ENCODE measurements around the gene CLK3.
"Not testable (repeated sequence)": the region's sequence is repeated elsewhere in the genome, so short reads cannot be mapped to it uniquely, and the experiment has no call there.

CLK3 gene

DNA sequence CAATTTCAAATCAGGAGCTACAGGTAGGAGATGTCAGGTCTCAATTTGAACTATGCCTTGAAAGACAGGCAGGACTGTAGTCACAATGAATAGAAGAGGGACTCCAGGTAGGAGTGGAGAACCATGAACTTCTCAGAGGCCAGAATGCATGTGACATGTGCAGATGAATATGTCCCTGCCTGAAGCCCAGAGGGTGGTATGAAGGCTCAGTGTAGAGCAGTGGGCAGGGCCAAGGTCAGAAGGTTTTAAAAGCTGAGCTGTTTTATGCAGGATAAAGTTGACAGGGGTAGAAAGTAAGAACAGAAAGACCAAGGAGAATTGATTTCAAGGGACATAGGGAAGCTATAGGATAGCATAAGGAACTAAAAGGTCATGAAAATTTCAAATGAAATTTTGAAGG is 30.8 kb downstream of the CLK3 start:
- DNase-seq = no peak

DNA sequence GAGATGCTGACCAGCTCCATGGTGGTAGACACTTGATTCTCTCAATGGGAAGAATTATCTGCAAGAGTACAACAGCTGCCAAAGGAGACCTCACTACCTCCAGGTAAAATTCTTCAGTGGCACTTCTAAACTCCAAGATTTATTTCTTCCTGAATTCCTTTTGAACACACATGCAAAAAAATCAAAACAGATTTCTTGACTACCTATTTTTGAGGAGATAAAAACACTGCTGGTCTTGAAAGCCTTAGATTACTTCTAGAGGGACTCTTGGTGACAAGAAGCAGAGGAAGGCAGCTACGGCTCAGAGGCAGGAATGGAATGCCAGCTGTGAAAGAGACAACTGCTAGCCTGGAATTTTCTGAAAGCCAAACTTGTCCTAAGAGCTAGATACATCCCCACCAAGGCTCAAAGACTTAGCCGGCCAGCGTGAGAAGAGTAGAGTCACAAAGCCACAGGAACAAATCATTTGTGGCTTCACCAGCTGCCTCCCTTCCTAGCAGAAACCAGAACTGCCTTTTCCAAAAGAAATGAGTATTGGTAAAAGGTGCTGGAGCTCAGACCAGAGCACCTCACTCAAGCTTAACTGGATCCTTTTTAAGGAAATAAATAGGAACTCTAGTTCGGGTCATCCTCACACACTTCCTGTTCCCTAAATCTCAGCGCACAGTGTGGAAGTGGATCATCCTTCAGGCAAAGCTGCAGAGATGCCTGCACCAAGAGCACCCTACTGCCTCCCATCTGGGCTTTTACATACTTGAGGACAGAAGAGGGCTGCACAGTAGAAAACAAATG is 32.6 kb downstream of the CLK3 start:
- no peak for DNase-seq

DNA sequence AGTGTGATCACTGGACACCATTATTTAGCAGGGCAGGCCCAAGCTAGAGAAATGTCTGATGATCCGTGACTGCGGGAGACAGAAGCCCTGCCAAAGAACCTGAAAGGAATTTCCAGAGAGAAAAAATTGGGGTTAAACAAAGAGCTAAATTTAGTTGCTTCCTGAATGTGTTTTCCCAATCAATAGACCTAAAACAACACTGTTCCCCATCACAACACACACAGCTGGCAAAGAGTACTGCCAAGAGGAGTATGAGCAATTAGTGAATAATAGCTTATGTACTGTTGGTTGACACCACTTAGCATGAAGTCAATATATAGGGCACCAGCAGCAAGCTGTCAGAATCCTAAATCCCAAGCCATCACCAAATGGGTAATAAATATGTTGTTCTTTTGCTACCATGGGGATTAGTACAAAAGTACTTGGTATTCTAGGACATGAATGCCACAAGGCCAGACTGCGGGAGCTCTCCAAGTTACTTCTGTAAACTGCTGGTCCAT is 35.7 kb downstream of the CLK3 start:
- no peak for DNase-seq

DNA sequence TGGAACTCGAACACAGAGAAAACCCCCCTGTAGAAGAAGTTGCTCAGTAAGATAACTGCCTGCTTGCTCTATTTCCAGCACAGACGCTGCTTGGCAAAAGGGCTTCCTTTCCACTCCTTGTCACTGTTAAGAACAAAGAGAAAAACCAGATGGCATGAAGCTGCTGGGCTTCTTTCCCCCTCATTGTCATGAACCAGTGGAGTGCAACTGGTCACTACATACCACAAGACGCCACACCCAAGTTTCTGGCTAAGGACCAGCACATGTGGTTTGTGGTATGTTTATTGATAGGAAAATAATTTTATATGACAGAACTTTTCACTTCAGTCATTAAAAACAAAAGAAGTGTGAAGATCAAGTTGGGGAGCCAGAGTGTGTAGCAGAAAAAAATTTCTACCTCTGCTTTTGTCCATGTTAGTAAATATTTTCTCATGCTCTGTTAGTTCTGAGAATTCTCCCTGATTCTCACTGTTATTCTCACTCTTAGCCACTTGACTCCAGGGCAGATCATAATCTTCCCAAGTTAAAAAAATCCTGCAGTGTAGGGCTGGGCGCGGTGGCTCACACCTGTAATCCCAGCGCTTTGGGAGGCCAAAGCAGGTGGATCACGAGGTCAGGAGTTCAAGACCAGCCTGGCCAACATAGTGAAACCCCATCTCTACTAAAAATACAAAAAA is 37.9 kb downstream of the CLK3 start:
- DNase-seq = no peak

- DNase-seq = no peak
These were observed 39.8 kb downstream of the CLK3 start for GRCh38 chr15:74655424-74655823.

DNA sequence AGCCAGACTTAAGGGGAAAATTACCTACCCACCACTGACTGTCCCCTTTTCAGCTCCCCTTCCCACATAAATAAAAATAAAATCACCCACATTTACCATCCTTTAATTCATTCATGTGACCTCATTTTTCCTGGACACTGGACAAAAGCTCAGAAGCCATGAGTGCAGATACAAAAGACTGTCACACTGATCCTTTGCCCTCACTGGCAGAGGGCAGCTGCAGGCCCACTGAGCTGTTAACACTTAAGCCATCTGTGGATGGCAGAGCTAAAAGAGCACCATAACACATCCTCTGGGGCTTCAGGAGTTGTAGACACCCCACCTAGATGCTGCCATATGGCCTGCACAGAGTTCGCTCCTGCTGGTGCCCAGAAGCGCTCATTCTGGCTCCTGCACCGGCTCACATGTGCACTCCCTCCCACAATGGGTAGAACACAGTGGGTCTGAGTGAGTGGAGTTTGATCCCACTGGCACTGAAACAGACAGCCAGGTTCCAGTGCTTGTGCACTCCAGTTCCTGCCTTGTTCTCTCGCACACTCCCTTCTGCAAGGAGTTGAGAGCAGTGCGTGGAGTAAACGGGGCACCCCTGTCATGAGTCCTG is 41.4 kb downstream of the CLK3 start:
- DNase-seq = no peak

DNA sequence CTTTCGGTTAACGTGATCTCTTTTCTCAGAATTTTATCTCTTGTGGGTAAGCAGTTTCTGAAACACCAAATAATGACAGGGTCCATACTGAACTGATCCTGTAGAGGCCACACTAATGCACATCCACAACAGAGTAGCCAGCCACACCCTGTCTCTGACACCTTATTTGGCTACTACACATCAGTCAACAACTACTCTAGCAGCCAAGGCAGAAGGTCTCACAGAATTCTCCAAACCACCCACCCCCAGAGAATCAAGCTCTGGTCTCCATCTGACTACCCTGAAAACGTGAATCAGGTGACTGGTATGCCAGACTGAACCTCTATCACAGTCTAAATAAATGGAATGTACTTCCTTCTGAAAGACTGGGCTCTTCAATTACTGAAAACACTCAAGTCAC is 42.2 kb downstream of the CLK3 start:
- DNase-seq = no peak

GRCh38 chr15:74661280-74661679 is 45.6 kb downstream of the CLK3 start:
- DNase-seq = not testable (repeated sequence)

DNA sequence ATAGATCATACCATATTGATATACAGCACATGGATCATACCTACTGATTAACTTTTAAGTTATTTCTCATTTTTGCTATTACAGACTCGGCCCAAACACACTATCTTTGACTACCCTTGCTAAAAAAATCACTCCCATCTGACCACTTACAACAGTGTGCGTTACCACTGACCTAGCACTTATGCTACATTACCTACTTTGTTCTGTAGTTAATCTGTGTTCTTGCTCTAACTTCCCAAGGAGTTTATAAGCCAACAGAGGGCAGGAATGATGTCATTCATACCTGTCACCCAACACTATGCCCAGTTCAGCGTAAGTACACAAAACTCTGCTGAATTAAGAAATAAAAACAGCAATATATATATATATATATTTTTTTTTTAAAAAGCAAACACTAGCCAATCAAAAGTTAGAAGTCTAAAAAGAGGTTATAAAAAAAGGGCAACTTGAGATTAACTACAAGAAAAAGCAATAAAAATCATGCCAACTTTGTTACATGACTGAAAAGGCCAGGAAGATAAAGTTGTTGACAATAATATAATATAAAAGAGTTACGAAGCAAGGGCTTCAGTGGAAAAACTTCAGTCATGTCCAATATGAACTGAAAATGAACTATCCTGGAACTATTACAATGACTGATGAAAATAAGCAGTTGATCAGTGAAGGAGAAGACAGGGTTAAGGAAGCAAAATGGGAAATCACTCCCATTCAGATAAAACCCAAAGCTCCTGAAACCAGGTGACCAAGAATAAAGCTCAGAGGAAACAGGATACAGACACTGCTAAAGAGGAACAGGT is 46.6 kb downstream of the CLK3 start:
- no peak for DNase-seq

DNA sequence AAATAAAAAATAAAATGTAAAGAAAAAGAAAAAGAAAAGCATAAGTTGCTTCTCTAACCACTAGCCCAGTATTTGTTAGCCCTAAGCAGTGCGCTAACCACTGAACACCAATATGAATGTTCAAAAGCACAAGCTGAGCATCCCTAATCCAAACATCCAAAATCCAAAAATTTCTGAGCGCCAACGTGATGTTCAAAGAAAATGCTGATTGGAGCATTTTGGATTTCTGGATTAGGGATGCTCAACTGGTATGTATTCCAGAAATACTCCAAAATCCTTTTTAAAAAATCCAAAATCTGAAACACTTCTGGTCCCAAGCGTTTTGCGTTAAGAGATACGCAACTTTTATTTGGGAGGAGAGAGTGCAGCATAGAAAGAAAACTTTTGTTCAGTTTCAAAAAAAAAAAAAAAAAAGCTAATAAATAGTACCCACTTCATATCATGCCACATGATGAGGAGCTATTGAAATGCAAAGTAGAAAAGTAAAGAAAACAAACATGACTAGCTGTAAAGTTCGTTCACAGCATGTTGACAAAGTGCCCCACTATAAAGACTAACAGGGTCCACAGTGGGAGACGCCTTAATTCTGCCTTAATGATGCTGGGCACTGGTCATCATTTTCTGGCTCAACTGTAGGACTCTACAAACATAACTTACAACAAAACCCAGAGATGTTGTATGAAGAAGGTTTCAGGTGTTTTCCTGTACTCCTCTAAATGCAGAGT is 47.8 kb downstream of the CLK3 start:
- DNase-seq = no peak

- DNase-seq = peak in 1 of 2 experiments; percentile 23
These were observed 48.5 kb downstream of the CLK3 start for GRCh38 chr15:74664028-74664616.

DNA sequence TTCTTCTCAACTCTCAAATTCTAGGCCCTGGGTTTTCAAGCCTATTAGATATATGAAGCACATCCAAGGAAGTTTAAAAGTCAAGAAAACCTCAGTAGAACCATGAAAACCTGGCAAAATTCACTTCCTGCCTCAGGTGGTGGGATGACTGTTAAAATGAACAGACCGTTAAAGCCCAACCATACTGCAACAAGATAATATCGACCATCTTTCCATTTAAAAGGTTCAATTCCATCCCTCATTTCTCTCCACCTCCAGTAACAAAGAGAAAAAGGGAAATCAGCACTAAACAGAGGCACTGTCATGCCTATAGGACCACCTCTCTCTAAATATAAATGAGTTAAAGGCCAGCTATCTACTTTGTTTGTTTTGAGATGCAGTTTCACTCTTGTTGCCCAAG is 49.0 kb downstream of the CLK3 start:
- no peak for DNase-seq

DNA sequence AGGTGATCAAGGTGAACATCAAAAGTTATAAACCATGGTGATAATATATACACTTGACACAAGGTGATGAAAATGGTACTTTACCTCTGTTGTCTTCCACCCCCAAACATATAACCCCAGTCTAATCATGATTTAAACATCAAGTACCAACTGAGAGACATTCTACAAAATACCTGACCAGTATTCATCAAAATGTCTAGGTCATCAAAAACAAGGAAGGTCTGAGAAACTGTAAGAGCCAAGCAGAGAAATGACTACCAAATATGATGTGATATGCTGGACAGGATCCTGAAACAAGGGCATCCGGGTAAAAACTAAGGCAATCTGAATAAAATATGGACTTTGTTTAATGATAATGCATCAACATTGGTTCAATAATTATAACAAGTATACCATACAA is 52.3 kb downstream of the CLK3 start:
- no peak for DNase-seq

GRCh38 chr15:74669627-74670026 is 54.0 kb downstream of the CLK3 start:
- DNase-seq = no peak

GRCh38 chr15:74674161-74674560 is 58.5 kb downstream of the CLK3 start:
- no peak for DNase-seq

DNA sequence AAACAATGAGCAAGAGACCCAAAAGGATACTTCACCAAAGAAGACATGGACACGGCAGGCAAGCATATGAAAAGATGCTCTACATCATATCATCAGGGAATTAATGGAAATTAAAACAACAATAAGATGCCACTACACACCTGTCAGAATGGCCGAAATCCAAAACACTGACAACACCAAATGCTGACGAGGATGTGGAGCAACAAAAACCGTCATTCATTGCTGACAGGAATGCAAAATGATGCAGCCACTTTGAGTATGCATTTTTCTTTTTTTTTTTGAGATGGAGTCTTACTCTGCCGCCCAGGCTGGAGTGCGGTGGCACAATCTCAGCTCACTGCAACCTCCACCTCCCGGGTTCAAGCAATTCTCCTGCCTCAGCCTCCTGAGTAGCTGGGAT is 61.2 kb downstream of the CLK3 start:
- no peak for DNase-seq
